Measurements from ENCODE around the gene TMEM115. TPM values are rescaled to one million over a fixed set of nuclear protein-coding genes. Genes with fewer than 3 reads are reported as not detected.

Gene TMEM115
- total RNA-seq, 3 donors from 2014 or later: 41.4 to 51.6 (median 41.4) TPM

- DNase-seq: no peak
- Histone ChIP-seq H3K36me3 (ENCODE audit: low read depth) (no peaks in the 10 kb centered on the region), H3K9me3 (no peaks in the 10 kb centered on the region), H3K4me3 (no peak overlapping the region), H3K4me1 (ENCODE audit: low read depth) (no peaks in the 10 kb centered on the region)
- no peak for TF ChIP-seq CTCF (IDR thresholded peaks at IDR 0.05)
- intact Hi-C loops (cut with DNase I, micrococcal nuclease): no loop called here
- peak; percentile 6 for ATAC-seq
Observed at GRCh38 chr3:50396502-50396901, 37.2 kb upstream of the TMEM115 start.

GRCh38 chr3:50395070-50395860, 35.9 kb upstream of the TMEM115 start:
- peaks cover 3% of the 10 kb centered on the region for H3K4me1 ChIP-seq (ENCODE audit: low read depth)
- H3K4me3 ChIP-seq: no peak overlapping the region
- no peak for DNase-seq
- intact Hi-C loops (cut with DNase I, micrococcal nuclease): no loop called here
- H3K36me3 ChIP-seq (ENCODE audit: low read depth): no peaks in the 10 kb centered on the region
- ATAC-seq: peak; percentile 13
- H3K9me3 ChIP-seq: no peaks in the 10 kb centered on the region
- TF ChIP-seq CTCF (IDR thresholded peaks at IDR 0.05): no peak

- intact Hi-C loops (cut with DNase I, micrococcal nuclease): no loop called here
- DNase-seq (no peak), ATAC-seq (no peak)
- Histone ChIP-seq H3K36me3 (ENCODE audit: low read depth) (no peaks in the 10 kb centered on the region), H3K9me3 (no peaks in the 10 kb centered on the region), H3K4me3 (no peak overlapping the region), H3K4me1 (ENCODE audit: low read depth) (peaks cover 3% of the 10 kb centered on the region)
- TF ChIP-seq CTCF (IDR thresholded peaks at IDR 0.05): no peak
Observed at GRCh38 chr3:50393061-50393460, 33.7 kb upstream of the TMEM115 start.

- no peak for DNase-seq
- intact Hi-C loops (cut with DNase I, micrococcal nuclease): no loop called here
- H3K4me1 ChIP-seq (ENCODE audit: low read depth): peaks cover 3% of the 10 kb centered on the region
- no peak for ATAC-seq
- H3K9me3 ChIP-seq: no peaks in the 10 kb centered on the region
- no peak overlapping the region for H3K4me3 ChIP-seq
- TF ChIP-seq CTCF (IDR thresholded peaks at IDR 0.05): no peak
- no peaks in the 10 kb centered on the region for H3K36me3 ChIP-seq (ENCODE audit: low read depth)
Observed at GRCh38 chr3:50392101-50392715, 32.9 kb upstream of the TMEM115 start.

GRCh38 chr3:50390508-50391224, 31.3 kb upstream of the TMEM115 start:
- DNase-seq (peak in 2 of 3 donors; percentile 57 to 72), ATAC-seq (peak; percentile 62)
- Histone ChIP-seq H3K4me3 (no peak overlapping the region), H3K9me3 (no peaks in the 10 kb centered on the region), H3K4me1 (ENCODE audit: low read depth) (peaks cover 3% of the 10 kb centered on the region), H3K36me3 (ENCODE audit: low read depth) (no peaks in the 10 kb centered on the region)
- intact Hi-C loops (cut with DNase I, micrococcal nuclease): no loop called here
- TF ChIP-seq CTCF (IDR thresholded peaks at IDR 0.05): no peak

Measured in mucosa of descending colon (tissue), 3 donors.